BLaER1 treated with 17β-estradiol and CSF1 and Interleukin-3, amounts not matched to agents 10 nM and 100 nM (cell line): ENCODE measurements around the gene ZNF727.
"Not testable (repeated sequence)": the region's sequence is repeated elsewhere in the genome, so short reads cannot be mapped to it uniquely, and the experiment has no call there.

Experiments
- H3K27ac ChIP-seq, 11 experiments: shearing (Covaris generic); formaldehyde crosslinking; 2 replicates each; pipeline ENCODE4 v1.8.1; 2022
- H3K27me3 ChIP-seq, 11 experiments: shearing (Covaris generic); formaldehyde crosslinking; 2 replicates each; pipeline ENCODE4 v1.8.1; 2022
- H3K36me3 ChIP-seq, 11 experiments: shearing (Covaris generic); formaldehyde crosslinking; 2 replicates each; pipeline ENCODE4 v1.8.1; 2022
- H3K4me1 ChIP-seq, 10 experiments: shearing (Covaris generic); formaldehyde crosslinking; 2 replicates each; pipeline ENCODE4 v1.8.1; 2022
- H3K4me2 ChIP-seq, 11 experiments: shearing (Covaris generic); formaldehyde crosslinking; 2 replicates each; pipeline ENCODE4 v1.8.1; 2022
- H3K4me3 ChIP-seq, 10 experiments: shearing (Covaris generic); formaldehyde crosslinking; 2 replicates each; pipeline ENCODE4 v1.8.1; 2022
- H3K9ac ChIP-seq, 11 experiments: shearing (Covaris generic); formaldehyde crosslinking; 2 replicates each; pipeline ENCODE4 v1.8.1; 2022
- H3K9me3 ChIP-seq, 11 experiments: shearing (Covaris generic); formaldehyde crosslinking; replicated peaks in 1 of 11; 2 replicates each; pipeline ENCODE4 v1.8.1; 2022
- H4K20me1 ChIP-seq, 11 experiments: shearing (Covaris generic); formaldehyde crosslinking; 2 replicates each; pipeline ENCODE4 v1.8.1; 2022
- Cebpa-rat ChIP-seq, 11 experiments: shearing (Covaris generic); IDR thresholded peaks; 2 replicates each; pipeline ENCODE4 v1.8.1; 2022

The ZNF727 gene

GRCh38 chr7:64045301-64046040 is at the start of gene ZNF727:
Gene ZNF727 (plus strand): TSS chr7:64045434. CDS start chr7:64045622, 188 bp downstream.
- Histone ChIP-seq H3K4me3 (no peak within 1 kb of the TSS), H3K9ac (no peak within 1 kb of the TSS), H3K9me3 (peaks cover 54 to 71% (median 69%) of the 10 kb centered on the region in 11 experiments), H3K4me2 (no peak within 1 kb of the TSS), H3K27me3 (no peaks in the 10 kb centered on the region), H3K36me3 (no peaks in the 10 kb centered on the region), H4K20me1 (no peaks in the 10 kb centered on the region), H3K4me1 (no peaks in the 10 kb centered on the region), H3K27ac (no peak within 1 kb of the TSS)
- peak in 1 of 11 experiments; percentile 28; a peak in 1 of 22 replicates for TF ChIP-seq Cebpa-rat (IDR thresholded peaks at IDR 0.05)

- Histone ChIP-seq H3K36me3 (no peaks in the 10 kb centered on the region), H3K4me3 (no peak within 1 kb of the TSS), H3K4me1 (no peaks in the 10 kb centered on the region), H3K4me2 (no peak within 1 kb of the TSS), H3K9me3 (peaks cover 54 to 84% (median 67%) of the 10 kb centered on the region in 11 experiments), H4K20me1 (no peaks in the 10 kb centered on the region), H3K9ac (no peak within 1 kb of the TSS), H3K27me3 (no peaks in the 10 kb centered on the region), H3K27ac (no peak within 1 kb of the TSS)
- no peak for TF ChIP-seq Cebpa-rat (IDR thresholded peaks at IDR 0.05)
Measured at GRCh38 chr7:63998549-63998948, 46.7 kb upstream of the ZNF727 start, which contains the start of gene ZNF722. Gene ZNF722 (plus strand): TSS chr7:63998849. CDS start chr7:63998962, 113 bp downstream.

- peaks cover 74 to 83% (median 79%) of the 10 kb centered on the region in 11 experiments for H3K9me3 ChIP-seq
Measured at GRCh38 chr7:64015496-64015895, 29.7 kb upstream of the ZNF727 start.

GRCh38 chr7:64035388-64035787 is 9.8 kb upstream of the ZNF727 start:
- H4K20me1 ChIP-seq: no peaks in the 10 kb centered on the region
- no peak overlapping the region for H3K4me2 ChIP-seq
- no peaks in the 10 kb centered on the region for H3K4me1 ChIP-seq
- H3K36me3 ChIP-seq: no peaks in the 10 kb centered on the region; a peak in 1 of 22 replicates
- H3K9ac ChIP-seq: no peak overlapping the region
- no peaks in the 10 kb centered on the region for H3K27me3 ChIP-seq
- H3K4me3 ChIP-seq: no peak overlapping the region
- no peak overlapping the region for H3K27ac ChIP-seq
- TF ChIP-seq Cebpa-rat (IDR thresholded peaks at IDR 0.05): no peak
- H3K9me3 ChIP-seq: peaks cover 93 to 100% (median 98%) of the 10 kb centered on the region in 11 experiments

More at GRCh38 chr7:64015496-64015895, 29.7 kb upstream of the ZNF727 start:
- not testable (repeated sequence) for H3K4me1 ChIP-seq, H3K4me3 ChIP-seq, H3K36me3 ChIP-seq, H3K4me2 ChIP-seq, H4K20me1 ChIP-seq, H3K9ac ChIP-seq, H3K27me3 ChIP-seq, H3K27ac ChIP-seq

GRCh38 chr7:64037095-64037494 is 8.1 kb upstream of the ZNF727 start:
- no peak overlapping the region for H3K27ac ChIP-seq
- no peak overlapping the region for H3K4me3 ChIP-seq
- H3K36me3 ChIP-seq: no peaks in the 10 kb centered on the region; a peak in 1 of 22 replicates

GRCh38 chr7:64046041-64046389 is 781 bp downstream of the ZNF727 start:
- Histone ChIP-seq H4K20me1 (no peaks in the 10 kb centered on the region), H3K36me3 (no peaks in the 10 kb centered on the region), H3K4me3 (no peak overlapping the region), H3K27me3 (no peaks in the 10 kb centered on the region), H3K4me1 (no peaks in the 10 kb centered on the region), H3K4me2 (no peak overlapping the region), H3K27ac (no peak overlapping the region), H3K9me3 (peaks cover 50 to 65% (median 64%) of the 10 kb centered on the region in 11 experiments), H3K9ac (no peak overlapping the region)
- no peak for TF ChIP-seq Cebpa-rat (IDR thresholded peaks at IDR 0.05)

More at GRCh38 chr7:64037095-64037494, 8.1 kb upstream of the ZNF727 start:
- Histone ChIP-seq H3K9me3 (peaks cover 93 to 100% (median 98%) of the 10 kb centered on the region in 11 experiments), H3K9ac (no peak overlapping the region), H3K4me1 (no peaks in the 10 kb centered on the region), H3K4me2 (no peak overlapping the region), H3K27me3 (no peaks in the 10 kb centered on the region), H4K20me1 (no peaks in the 10 kb centered on the region)
- TF ChIP-seq Cebpa-rat (IDR thresholded peaks at IDR 0.05): no peak

- H3K4me2 ChIP-seq, H3K4me1 ChIP-seq, H4K20me1 ChIP-seq, H3K9ac ChIP-seq, H3K27ac ChIP-seq, H3K36me3 ChIP-seq, H3K27me3 ChIP-seq: not testable (repeated sequence)
- Histone ChIP-seq H3K4me3 (peak overlapping the region in 3 of 10 experiments; percentile 6 to 9 (median 6); a peak in 1 of 20 replicates), H3K9me3 (peaks cover 19 to 98% (median 95%) of the 10 kb centered on the region in 11 experiments; a peak in 21 of 22 replicates)
Measured at GRCh38 chr7:64077837-64078698, 32.8 kb downstream of the ZNF727 start.

GRCh38 chr7:64078699-64078994 is 33.4 kb downstream of the ZNF727 start:
- no peak for TF ChIP-seq Cebpa-rat (IDR thresholded peaks at IDR 0.05)
- no peak overlapping the region for H3K4me2 ChIP-seq
- H3K27me3 ChIP-seq: no peaks in the 10 kb centered on the region; a peak in 1 of 22 replicates
- no peak overlapping the region for H3K27ac ChIP-seq
- no peaks in the 10 kb centered on the region for H4K20me1 ChIP-seq
- no peaks in the 10 kb centered on the region for H3K36me3 ChIP-seq
- H3K4me3 ChIP-seq: 0 out of 20 replicates have a peak overlapping the region, but pooled peaks of 1 of the 10 experiments have one; percentile 6
- H3K4me1 ChIP-seq: no peaks in the 10 kb centered on the region
- H3K9ac ChIP-seq: no peak overlapping the region
- H3K9me3 ChIP-seq: peaks cover 13 to 99% (median 97%) of the 10 kb centered on the region in 11 experiments; a peak in 21 of 22 replicates

- H3K27ac ChIP-seq: no peak overlapping the region
- H3K27me3 ChIP-seq: no peaks in the 10 kb centered on the region
- no peaks in the 10 kb centered on the region for H3K36me3 ChIP-seq
- peaks cover 0 to 97% (median 83%) of the 10 kb centered on the region in 11 experiments; a peak in 21 of 22 replicates for H3K9me3 ChIP-seq
- no peaks in the 10 kb centered on the region for H4K20me1 ChIP-seq
- no peak overlapping the region for H3K9ac ChIP-seq
- TF ChIP-seq Cebpa-rat (IDR thresholded peaks at IDR 0.05): no peak
- H3K4me3 ChIP-seq: no peak overlapping the region
- H3K4me1 ChIP-seq: no peaks in the 10 kb centered on the region
- no peak overlapping the region for H3K4me2 ChIP-seq
Measured at GRCh38 chr7:64087501-64087900, 42.3 kb downstream of the ZNF727 start.

- H3K4me2 ChIP-seq, H4K20me1 ChIP-seq, H3K9ac ChIP-seq, H3K4me1 ChIP-seq, H3K36me3 ChIP-seq, H3K27me3 ChIP-seq, H3K4me3 ChIP-seq, H3K27ac ChIP-seq: not testable (repeated sequence)
- H3K9me3 ChIP-seq: peaks cover 0 to 97% (median 83%) of the 10 kb centered on the region in 11 experiments; a peak in 21 of 22 replicates
Measured at GRCh38 chr7:64088863-64089262, 43.6 kb downstream of the ZNF727 start.
